CD1c-positive myeloid dendritic cell (primary cell): ENCODE data around the gene TEX52.

Experiments used
- DNase-seq: peaks from one replicate; pipeline ENCODE4 v3.0.0-alpha.2; 2016; ENCODE audit errors: extremely low spot score

Gene TEX52

GRCh38 chr12:2832550-2833127, 24.2 kb downstream of the TEX52 start:
- no peak for DNase-seq

- DNase-seq: no peak
Observed at GRCh38 chr12:2829275-2829674, 27.6 kb downstream of the TEX52 start.

GRCh38 chr12:2826721-2827515, 29.9 kb downstream of the TEX52 start:
- DNase-seq: no peak

- DNase-seq: no peak
Observed at GRCh38 chr12:2826036-2826435, 30.8 kb downstream of the TEX52 start.

DNA sequence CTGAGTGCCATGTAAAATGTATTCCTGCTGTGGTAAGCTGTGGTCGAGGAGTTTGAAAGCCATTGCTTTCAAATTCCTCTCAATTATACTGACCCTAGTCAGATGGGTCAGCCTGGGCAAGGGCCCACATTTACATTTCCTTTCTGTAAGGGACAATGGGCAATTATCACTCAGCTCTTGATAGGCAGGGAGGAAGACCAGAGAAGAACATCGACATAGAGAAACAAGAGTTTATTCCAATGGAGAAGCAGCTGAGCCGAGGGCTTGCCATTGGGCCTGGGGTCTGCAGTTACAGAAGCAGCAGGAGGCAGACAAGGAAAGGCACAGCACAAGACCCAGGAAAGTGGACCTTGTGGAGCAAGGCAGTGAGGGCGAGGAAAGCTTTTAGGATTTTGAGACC, 31.7 kb downstream of the TEX52 start:
- no peak for DNase-seq

DNA sequence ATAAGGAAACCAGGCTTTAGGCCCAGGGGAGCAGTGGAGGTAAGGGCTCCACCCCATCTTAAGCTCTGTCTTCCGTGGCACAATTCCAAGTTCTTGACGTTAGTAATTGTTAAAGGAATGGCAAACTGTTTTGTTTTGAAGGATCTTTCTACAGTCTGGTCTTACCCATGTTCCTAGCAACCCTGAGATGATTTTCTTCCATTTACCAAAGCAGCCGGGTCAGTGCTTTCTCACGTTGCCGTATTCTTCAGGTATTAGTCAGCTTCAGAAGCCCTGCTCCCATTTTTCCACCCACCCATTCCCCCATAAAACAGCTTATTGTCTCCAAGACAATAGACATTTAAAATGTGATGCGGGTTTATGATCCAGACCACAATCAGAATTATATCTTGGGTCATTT, 32.3 kb downstream of the TEX52 start:
- DNase-seq: no peak

- DNase-seq: no peak
Observed at GRCh38 chr12:2823483-2823882, 33.4 kb downstream of the TEX52 start.

DNA sequence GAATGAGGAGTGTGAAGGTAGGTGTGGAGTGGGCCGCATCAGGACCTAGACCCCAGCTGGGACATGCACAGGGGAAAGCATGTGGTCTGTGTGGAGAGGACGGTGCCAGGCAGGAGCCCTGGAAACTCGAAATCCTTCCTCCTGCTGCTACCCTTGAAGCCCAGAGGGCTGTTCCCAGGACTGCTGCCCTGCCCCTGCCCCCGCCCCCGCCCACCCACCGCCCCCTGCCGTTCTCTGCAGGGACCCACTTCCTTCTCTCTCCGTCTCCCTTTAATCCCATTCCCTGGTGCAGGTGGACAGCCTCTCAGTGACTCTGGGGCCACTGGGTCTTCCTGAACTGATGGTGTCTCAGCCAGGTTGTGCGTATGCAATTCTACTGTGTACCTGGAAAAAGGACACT, 36.4 kb downstream of the TEX52 start:
- DNase-seq: no peak

DNA sequence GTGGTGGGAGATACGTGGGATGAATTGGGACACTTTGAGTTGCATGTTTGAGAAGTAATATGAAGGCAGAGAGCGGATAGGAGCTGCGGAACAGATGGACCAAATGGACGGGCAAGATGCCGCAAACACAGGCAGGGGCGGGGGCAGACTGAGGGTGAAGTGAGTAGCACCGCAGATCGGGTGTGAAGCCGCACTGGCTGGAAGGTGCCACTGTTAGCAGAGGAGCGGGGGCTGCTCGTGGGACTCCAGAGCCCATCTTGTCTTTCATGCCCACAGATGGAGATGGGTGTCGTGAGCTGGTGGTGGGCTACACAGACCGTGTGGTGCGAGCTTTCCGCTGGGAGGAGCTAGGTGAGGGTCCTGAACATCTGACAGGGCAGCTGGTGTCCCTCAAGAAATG, 37.0 kb downstream of the TEX52 start:
- DNase-seq: no peak

GRCh38 chr12:2813214-2814185, 43.3 kb downstream of the TEX52 start:
- peak; percentile 71 for DNase-seq

GRCh38 chr12:2812290-2813213, 44.3 kb downstream of the TEX52 start, which contains the start of gene ITFG2:
ITFG2 (plus strand) TSS chr12:2812668; CDS start chr12:2812761, 93 bp downstream.
- peak; percentile 98 for DNase-seq

DNA sequence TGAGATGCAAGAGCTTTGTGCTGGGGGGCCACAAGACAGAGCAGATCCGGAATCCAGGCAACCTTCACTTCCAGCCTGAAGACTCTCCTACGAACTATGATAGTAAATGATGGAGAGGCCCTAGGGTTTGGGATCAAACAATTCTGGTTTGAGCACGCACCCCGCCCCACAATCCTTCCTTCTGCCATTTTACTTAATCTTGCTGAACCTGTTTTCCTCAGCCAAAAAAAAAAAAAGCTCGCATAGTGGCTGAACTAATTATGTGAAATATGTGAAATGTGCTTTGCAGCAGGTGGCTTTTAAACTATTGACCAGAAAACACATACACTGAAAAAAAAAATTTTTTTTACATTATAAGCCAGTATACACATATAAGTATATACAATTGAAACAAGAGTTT, 45.0 kb downstream of the TEX52 start:
- DNase-seq: no peak

DNA sequence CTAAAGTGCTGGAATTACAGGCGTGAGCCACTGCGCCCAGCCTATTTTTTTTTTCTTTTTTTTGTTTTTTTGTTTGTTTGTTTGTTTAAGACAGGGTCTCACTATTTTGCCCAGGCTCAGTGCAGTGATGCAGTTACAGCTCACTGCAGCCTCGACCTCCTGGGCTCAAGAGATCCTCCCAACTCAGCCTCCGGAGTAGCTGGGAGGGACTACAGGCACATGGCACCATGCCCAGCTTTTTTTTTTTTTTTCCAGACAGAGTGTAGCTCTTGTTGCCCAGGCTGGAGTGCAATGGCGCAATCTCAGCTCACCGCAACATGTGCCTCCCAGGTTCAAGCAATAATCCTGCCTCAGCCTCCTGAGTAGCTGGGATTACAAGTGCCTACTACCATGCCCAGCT, 50.1 kb downstream of the TEX52 start:
- no peak for DNase-seq

- DNase-seq: no peak
Observed at GRCh38 chr12:2805143-2805520, 51.7 kb downstream of the TEX52 start.

DNA sequence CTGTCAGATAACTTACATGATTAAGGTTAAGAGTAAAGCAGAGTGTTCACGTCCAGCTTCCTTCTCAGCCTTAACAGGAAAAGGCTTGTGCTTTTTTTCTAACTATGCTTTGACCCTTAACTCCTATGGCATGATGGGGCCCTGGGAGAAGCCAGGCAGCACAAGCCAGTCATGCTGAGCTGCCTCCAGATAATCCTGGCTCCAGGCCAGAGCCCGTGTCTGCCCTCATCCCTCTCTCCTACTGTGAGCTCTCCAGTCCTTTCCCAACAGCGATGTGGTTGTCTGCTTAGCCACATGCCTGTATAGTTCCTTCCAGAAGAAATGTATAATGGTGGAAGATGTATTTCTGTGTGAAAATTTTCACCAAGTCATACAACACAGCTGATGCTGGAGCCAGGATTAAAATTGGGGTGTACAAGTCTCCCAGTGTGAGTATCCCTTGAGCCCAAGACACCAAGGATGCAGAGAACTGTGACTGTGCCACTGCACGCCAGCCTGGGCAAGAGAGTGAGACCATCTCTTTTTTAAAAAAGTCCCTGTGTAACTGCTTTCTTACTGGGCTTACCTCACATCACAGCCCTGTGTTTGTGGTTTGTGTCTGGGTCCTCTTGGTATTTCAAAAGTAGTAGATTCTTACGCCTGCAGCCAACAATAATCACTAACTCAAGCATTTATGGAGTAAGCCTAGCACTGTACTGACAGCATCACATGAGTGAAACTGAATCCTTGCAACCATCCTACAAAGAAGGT, 52.3 kb downstream of the TEX52 start:
- no peak for DNase-seq

GRCh38 chr12:2803635-2804392, 53.0 kb downstream of the TEX52 start:
- no peak for DNase-seq

DNA sequence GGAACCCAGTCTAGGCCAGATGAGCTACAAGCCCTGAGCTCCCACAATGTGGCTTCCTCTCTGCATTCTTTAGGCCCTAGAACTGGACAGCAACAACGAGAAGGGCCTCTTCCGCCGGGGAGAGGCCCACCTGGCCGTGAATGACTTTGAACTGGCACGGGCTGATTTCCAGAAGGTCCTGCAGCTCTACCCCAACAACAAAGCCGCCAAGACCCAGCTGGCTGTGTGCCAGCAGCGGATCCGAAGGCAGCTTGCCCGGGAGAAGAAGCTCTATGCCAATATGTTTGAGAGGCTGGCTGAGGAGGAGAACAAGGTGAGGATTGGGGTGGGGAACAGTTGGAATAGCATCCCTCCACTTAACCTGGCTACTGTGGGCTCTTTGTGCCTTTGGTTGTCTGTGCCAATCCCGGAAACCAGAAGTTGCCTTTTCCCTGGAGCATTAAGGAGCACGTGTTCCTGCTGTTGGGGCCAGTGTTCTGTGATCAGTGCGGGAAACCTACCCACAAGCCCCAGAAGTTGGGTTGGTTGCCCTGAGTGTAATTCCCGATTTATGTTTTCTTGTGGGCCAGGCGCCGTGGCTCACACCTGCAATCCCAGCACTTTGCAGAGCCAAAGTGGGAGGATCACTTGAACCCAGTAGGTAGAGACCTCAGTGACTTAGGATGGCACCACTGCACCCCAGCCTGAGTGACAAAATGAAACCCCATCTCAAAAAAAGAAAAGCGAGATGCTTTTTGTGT, 55.6 kb downstream of the TEX52 start:
- no peak for DNase-seq

- DNase-seq: no peak
Observed at GRCh38 chr12:2800046-2800570, 56.7 kb downstream of the TEX52 start.
